ENCODE data around the gene PRPF40A.

PRPF40A gene

DNA sequence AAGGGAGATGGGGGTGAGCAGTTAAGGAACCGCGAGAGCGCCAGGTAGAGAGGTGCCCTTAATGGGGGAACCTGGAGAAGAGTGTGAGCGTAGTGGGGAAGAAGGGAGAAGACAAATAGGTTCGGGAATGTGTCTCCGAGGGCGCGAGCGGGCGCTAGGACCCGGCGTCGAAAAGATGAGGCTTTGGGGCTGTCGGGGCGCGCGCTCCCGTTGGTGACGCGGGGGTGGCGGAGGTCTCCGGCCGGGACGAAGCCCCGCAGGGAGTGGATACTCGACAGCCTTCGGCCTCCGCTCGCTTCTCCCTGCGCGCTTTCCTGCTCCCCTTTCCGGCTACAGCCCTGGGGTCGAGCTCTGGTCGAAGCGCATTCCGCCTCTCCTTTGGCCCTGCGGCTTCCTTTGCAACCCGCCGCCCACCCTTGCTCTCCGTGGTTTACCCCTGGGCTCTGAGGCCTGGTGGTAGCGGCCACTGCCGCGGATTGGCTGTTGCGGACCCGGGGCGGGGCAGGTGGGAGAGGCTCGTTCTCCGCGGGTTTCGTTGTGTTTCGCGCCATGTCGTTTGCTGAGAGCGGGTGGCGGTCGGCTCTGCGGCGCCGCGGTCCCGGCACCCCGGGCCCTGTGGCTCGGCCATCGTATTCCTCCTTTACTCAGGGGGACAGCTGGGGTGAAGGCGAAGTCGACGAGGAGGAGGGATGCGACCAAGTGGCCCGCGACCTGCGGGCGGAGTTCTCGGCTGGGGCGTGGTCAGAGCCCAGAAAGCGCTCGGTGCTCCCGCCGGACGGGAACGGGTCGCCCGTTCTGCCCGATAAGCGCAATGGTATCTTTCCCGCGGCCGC, 1.0 kb upstream of the PRPF40A start, which contains the start of gene ARL6IP6:
Gene ARL6IP6, plus strand, starts transcription at position 545 of the 833 bp plus-strand sequence. Its CDS starts 5 bp downstream, at position 550.
- peak; percentile 94 for DNase-seq (ENCODE audit: low spot score)

DNA sequence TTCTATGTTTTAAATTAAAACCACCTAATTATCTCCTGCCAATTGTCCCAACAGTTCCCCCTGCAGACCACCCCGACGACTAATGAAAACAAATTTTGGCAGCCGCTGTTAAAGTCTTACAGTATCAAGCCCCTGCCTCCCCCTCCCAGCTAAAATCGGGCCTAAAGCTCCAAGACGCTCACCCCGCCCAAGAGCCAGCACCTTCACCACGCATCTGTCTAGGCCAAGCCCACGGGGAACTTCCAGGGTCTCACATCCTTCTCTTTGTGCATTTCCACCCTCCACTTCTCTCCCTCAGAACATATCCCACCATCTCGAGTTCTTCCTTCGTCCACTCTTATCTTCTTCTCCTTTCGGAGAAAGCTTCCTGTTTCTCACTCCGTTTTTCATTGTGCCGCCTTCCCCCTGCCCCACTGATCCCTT, 445 bp downstream of the PRPF40A start:
- no peak for DNase-seq (ENCODE audit: low spot score)

DNA sequence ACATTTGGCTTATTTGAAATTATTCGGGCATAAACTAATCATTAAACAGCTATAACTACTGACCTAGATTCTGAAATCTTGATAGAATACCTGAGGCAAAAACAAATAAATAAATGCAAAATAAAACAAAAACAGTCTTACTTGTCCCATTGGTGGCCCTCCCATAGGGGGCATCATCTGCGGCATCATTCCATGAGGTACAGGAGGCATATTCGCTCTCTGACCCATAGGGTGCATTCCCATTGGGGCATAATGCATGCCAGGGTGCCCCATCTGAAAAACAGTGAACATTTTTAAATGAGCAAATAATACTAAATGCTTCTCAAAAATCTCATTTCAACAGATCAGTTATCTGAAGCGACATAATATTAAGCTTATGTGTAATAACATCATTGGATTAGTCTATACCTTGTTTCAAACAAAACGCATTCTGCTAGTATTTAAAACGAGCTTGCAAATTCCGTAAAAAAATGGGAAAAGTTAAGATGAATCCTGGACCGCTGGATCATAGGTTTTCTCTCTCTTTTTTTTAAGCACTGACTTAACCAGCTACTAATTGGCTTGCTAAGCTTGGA, 1.3 kb downstream of the PRPF40A start:
- no peak for DNase-seq (ENCODE audit: low spot score)

DNA sequence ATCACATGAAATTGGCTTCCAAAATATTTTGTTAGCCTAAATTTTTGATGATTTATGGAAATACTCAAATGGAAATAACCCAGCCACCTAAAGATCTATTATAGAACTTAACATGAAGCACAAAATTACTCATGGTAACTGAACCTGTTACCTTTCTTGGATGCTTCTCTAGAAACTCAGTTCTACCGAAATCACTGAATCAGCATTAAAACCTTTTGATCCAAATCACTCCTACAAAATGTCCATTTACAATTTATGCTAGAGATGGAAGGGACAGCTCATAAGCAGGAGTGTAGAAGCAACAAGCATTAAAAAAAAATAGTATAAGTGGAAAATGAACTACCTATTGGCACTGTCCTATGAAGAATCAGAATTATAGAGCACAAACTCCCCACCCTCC, 2.1 kb downstream of the PRPF40A start:
- DNase-seq (ENCODE audit: low spot score): no peak

DNA sequence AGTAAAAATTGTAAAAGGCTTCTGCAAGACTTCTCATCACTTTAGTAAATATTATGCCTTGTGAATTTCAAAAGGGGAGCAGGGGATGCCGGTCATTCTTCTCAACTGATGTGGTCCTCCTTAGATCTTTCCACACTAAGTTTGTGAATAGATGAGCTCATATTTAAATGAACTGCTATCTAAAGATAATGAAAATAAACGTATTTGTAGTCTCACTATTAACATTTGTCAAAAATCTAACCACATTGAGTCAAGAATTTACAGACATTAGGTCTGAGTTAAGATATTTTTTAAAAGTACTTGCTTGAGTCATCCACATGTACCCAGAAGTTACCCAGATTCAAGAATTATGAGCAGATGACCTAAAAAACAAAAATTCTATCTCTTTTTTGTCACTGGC, 6.5 kb downstream of the PRPF40A start:
- DNase-seq (ENCODE audit: low spot score): no peak

DNA sequence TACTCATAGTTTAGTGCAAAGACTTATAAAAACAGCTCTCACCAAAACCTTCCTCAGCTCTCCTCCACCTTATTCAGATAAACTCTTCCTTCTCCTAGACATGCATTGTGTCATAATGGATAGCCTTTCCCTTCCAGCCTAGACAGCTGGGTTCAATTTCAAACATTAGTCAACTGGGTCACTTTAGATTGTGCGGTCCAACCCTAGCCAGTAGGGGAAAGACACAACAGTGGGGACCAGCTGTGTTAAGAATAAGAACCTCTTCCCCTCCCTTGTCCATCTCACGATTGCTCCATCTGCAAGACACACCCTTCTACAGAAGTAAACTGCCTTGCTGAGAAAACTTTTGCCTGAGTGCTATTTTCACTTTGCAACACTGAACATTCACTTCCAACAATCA, 8.5 kb downstream of the PRPF40A start:
- DNase-seq (ENCODE audit: low spot score): no peak

DNA sequence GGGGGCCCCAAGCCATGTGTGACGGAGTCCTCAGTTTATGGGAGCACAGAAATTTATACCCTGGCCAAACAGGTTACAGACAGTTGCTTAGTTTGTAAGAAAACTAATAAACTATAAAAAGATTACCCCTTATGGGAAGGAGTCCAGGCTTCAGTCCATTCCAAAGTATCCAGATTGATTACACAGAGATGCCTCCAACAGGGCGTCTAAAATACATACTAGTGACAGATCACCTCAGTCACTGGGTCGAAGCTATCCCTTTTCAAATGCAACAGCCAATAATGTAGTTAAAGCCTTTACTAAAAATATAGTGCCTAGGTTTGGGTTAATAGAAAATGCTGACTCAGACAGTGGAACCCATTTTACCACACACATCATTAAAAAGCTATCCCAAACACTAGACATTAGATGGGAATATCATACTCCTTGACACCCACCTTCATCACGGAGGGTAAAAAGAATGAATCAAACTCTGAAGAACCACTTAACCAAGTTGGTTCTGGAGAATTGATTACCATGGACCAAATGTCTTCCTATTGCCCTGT, 10.7 kb downstream of the PRPF40A start:
- no peak for DNase-seq (ENCODE audit: low spot score)

DNA sequence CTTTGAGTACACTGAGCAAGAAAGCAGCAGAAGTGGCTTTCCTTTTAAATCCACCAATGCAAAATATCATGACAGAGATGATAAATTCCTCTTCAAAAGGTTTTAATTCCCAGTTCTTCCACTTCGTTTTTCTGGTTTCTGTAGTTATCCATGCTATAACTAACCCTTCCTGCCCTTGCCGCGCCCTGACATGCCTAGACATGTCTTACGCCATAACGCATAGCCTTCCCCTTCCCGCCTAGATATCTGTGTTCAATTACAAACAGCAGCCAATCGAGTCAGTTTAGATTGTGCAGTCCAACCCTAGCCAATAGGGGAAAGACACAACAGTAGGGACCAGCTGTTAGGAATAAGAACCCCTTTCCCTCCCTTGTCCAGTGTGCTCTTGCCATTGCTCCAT, 16.1 kb downstream of the PRPF40A start:
- no peak for DNase-seq (ENCODE audit: low spot score)

DNA sequence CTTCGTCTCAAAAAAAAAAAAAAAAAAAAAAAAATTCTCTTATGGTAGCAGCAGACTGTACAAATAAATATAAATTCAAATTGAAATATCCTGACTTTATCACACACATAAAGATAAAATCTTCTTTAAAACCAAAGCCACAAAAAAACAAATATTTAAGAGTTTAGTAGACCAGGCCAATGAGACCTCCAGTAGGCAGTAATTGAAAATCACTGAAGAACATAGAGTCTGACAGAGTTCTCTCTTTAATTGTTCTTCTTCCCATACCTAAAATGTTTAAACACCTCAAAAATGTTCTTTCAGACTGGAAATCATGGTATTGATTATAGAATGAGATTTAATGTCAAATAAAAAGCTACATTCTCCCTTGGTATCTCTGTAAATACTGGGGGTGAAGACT, 20.8 kb downstream of the PRPF40A start:
- no peak for DNase-seq (ENCODE audit: low spot score)

DNA sequence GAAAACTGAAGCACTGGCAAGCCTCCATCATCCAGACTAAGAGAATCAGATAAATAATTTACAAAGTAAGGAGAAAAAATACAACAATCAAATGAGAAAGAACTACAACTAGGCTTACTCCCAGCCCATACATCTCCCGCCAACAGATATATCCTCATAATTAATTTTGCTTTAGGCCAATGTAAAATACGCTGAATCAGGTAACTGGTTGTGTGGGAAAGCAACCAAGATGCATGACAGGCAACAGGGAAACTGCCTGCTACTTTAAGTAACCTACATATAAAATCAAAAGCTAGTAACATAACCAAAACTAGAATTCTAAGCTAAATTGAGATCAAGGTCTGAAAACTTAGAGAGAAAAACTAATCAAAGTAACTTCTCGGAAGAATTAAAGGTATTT, 21.5 kb downstream of the PRPF40A start:
- no peak for DNase-seq (ENCODE audit: low spot score)

DNA sequence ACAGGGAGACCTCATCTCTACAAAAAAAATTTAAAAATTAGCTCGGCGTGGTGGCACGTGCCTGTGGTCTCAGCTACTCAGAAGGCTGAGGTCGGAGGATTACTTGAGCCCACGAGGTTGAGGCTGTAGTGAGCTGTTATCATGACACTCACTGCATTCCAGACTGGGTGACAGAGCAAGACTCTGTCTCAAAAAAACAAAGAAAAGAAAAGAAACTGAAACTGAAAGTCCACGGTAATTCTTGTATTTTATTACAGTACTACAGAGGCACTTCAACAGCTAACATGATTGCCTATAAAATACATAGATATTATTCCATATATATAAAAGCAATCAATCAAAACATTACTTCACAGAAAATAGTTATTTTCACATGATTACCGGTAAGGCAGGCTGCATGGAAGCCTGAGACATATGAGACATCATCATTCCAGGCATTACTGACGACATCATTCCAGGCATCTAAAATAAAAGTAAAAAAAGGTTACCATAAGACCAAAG, 23.1 kb downstream of the PRPF40A start:
- no peak for DNase-seq (ENCODE audit: low spot score)

DNA sequence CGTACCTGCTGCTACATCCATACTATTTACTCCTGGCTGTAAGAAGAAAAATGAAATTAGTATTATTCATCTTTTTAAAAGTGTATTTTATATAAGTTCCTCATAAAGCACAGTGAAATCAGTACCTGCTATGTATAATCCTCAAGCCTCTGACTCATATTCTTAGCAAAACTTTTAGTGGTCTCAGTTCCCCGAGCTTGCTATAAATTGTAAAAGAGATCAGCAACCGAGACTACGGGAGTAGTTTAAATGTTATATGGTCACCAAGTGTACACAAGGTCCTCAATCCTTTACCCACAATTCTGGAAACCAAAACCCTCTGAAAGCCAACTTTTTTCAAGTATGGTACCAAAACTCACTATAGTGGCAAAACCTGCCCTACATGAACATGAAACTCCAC, 24.2 kb downstream of the PRPF40A start:
- DNase-seq (ENCODE audit: low spot score): no peak

DNA sequence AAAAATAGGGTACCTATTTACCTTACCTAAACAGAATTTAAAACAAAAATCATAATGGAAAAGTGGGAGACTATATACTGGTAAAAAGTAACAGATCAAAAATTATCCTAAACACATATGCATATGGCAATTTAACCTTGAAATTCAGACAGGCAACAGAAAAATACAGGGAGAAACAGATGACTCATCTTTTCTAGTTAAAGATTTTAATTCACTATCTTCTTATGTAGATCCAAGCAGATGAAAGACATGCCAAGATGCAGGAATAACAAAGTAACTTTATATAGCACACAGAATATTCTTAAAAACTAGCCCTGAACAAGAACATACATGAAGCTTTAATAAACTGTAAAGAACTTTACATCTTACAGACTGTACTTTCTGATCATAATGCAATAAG, 30.9 kb downstream of the PRPF40A start:
- no peak for DNase-seq (ENCODE audit: low spot score)

DNA sequence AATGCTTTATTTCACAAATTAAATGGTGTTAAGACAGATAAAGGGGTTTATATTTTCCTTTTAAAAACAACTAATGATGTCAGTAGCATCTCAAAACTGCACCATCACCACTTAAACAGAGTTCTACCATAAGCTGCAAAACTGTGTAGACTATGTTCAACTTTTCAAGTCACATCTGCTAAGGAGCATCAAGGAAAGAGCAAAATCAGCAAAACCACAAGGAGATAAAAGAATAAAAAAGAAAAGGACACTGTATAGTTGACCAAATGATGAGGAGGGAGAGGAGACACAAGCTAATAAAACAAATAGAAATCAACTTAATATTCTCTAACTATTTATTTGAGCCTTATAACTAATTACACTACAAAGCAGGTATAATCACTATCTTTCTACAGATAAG, 33.9 kb downstream of the PRPF40A start:
- DNase-seq (ENCODE audit: low spot score): no peak

DNA sequence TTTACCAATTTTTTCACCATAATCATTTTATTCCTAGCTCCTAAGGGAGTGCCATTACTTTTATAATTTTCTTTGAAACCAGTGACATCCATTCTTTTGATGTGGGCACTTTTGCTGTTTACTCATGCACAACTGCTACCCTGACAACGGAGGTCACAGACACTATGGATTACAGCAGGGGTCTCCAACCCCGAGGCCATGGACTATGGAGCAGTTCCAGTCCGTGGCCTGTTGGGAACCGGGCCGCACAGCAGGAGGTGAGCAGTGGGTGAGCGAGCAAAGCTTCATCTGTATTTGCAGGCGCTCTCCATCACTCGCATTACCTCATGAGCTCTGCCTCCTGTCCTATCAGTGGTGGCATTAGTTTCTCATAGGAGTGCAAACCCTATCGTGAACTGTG, 34.6 kb downstream of the PRPF40A start:
- no peak for DNase-seq (ENCODE audit: low spot score)

DNA sequence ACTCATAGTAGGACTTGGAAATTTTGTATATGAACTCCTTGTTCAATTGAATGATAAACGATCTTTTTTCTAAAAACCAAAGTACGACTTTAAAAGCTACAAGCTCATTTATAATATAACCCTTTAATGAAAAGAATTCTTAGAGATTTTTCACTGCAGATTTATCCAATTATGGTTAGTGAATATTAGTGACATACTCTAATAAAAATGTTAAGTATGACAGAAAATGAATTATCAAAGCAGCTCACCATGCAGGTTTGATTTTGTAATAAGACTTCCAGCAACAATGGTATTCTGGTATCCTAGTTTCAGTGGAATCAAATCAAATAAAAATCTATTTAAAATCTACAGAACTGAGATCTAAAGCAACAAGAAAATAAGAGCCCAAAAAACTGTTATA, 38.5 kb downstream of the PRPF40A start:
- no peak for DNase-seq (ENCODE audit: low spot score)

DNA sequence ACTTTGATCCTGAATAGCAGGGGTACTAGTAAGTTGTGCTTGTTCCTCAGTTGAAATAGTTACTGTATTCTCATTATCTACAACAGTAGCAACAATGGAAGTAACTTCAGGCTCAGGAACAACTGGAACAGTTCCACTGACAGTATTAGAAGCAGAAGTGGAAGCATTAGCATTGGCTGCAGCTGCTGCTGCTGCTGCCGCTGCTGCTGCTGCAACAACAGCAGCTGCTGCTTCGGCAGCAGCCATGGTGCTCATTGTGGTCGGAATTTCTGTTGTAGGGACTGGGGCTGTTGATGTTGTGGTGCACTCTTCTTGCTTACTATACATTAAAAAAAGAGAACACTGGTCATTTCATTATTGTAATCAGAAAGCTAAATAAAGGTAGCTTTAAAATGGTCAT, 40.8 kb downstream of the PRPF40A start:
- no peak for DNase-seq (ENCODE audit: low spot score)

DNA sequence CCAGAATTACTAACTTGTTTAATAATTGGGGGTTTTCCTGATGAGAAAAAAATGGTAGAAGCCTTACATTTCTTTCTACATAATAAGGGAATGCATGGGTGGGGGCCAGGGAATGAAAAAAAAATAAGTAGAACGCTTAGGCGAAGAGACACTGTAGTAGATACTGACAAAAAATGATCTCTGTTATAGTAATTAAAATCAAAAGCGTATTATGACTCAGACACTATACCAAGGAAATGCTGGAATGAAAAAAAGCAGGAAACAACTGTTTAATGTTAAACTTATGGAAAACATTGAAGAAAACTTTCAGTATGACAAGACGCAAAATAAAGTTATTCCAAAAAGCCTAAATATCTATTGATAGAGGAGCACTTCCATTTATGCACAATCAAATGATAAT, 42.9 kb downstream of the PRPF40A start:
- no peak for DNase-seq (ENCODE audit: low spot score)

DNA sequence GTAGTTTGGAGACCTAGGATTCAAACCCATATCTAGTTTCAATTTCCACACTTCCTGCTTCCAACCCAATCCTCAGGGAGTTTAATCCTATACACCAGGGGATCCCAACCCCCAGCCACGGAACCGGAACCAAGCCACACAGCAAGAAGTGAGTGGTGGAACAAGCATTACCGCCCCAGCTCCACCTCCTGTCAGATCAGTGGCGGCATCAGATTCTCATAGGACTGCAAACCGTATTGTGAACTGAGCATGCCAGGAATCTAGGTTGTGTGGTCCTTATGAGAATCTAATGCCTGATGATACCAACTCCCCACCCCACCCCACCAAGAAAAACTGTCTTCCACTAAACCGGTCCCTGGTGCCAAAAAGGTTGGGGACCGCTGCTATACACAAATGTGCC, 52.5 kb downstream of the PRPF40A start:
- DNase-seq (ENCODE audit: low spot score): no peak

DNA sequence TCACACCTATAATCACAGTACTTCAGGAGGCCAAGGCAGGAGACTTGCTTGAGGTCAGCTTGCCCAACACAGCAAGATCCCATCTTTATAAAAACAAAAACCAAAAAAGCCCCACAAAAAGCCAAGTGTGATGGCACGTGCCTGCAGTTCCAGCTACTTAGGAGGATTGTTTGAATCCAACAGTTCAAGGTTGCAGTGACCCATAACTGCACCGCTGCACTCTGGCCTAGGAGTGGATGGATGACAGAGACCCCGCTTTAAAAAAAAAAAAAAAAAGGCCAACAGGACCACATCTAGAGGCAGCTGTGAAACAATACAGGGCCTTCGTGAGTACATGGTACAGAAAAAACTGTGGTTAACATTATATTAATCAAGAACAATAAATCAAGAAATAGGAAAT, 56.2 kb downstream of the PRPF40A start:
- DNase-seq (ENCODE audit: low spot score): no peak

DNA sequence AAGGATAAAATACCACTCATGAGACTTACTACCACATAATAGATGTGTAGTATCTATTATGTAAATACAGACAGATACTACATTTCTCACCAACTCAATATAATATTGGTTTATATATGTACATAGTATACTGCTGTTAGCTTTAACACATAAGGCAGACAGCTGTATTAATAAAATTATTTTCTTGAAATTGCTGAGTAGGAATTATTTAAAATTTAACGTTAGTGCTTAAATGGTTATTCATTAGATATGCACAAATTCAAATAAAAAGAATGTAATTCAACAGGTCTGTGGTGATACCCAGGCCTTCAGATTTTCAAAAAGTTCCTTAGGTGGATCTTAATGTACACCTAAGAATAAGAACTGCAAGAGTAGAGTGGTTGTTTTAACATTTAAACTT, 59.0 kb downstream of the PRPF40A start:
- no peak for DNase-seq (ENCODE audit: low spot score)

DNA sequence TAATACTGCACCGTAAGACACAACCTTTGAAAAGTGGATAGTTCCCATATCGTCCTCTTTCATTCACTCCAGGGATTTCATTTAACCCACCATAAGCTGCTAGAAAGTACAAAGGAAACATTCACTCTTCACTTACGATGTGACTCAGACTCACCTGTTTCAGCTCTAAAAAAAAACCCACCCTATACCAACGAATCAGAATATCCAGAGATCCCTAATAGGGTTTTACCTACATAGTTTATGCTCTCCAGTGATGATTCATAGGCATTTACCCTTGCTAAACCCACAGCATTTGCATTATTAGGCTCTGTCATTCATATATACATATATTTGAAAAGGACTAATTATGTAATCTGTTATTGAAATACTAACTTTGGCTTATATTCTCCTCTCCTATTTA, 60.2 kb downstream of the PRPF40A start:
- no peak for DNase-seq (ENCODE audit: low spot score)

DNA sequence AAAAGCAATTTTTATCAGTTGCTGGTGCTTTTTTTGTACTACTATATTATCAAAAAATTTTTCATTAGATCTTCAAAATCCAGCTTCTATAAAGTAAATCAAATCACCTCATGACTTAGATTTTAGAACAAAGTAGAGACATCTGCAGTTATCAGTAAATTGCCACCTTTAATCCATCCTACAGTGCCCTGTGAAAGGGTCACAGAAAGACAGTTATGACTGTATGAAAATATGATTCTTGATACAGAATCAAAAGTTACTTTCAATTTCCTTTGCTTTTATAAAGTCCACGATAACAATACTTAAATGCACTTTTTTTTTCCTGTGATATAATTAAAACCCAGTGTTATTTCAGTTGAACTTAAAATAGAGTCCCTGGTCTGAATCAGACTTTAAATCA, 61.4 kb downstream of the PRPF40A start:
- no peak for DNase-seq (ENCODE audit: low spot score)
